Measurements from ENCODE around the gene IDS.
"Not testable (repeated sequence)": the region's sequence is repeated elsewhere in the genome, so short reads cannot be mapped to it uniquely, and the experiment has no call there.

The IDS gene

GRCh38 chrX:149513825-149514428, 8.8 kb upstream of the IDS start:
- H2AFZ ChIP-seq (ENCODE audit: low read length, unreplicated experiment): no peak overlapping the region
- H3K36me3 ChIP-seq (ENCODE audit: insufficient read depth, low read length): no peaks in the 10 kb centered on the region
- H3K4me3 ChIP-seq (ENCODE audit: low read depth, low read length): no peak overlapping the region
- no peaks in the 10 kb centered on the region for H3K79me2 ChIP-seq (ENCODE audit: control insufficient read depth, insufficient read depth, low read length, unreplicated experiment)
- no peak overlapping the region for H3K27ac ChIP-seq (ENCODE audit: low read depth, low read length)
- peaks cover 3% of the 10 kb centered on the region for H3K4me1 ChIP-seq (ENCODE audit: control insufficient read depth, insufficient read depth, low read length, unreplicated experiment)
- no peaks in the 10 kb centered on the region for H3K27me3 ChIP-seq (ENCODE audit: insufficient read depth, low read length)

DNA sequence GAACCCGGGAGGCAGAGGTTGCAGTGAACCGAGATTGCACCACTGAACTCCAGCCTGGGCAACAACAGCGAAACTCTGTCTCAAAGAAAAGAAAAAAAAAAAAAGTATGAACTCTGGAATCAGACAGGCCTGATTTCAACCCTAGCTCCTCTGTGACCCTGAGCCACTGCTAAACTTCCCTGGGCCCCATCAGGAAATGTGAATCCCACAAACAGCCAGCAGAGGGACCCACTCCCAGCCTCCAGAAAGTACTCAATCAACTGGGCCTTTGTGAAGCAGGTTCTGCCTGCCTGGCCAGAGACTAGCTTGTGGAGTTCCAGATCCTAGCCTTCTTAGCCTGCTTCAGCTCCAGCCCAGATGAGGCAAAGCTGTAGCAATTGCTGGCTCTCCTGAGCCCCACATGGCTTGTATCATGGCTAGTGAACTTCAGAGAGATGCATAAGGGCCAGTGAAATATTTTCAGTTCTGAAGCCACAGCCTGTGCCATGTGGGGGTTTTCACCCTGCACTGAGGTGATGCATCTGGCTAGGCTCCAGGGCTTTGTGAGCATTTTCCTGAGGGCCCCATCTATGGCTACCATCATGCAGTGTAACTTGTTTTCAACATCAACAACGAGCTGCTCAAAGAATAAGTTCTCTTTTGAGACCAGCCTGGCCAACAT, 7.2 kb upstream of the IDS start:
- Histone ChIP-seq H3K27me3 (ENCODE audit: insufficient read depth, low read length) (no peaks in the 10 kb centered on the region), H3K4me3 (ENCODE audit: low read depth, low read length) (no peak overlapping the region), H3K27ac (ENCODE audit: low read depth, low read length) (no peak overlapping the region), H3K79me2 (ENCODE audit: control insufficient read depth, insufficient read depth, low read length, unreplicated experiment) (no peaks in the 10 kb centered on the region), H3K36me3 (ENCODE audit: insufficient read depth, low read length) (no peaks in the 10 kb centered on the region), H2AFZ (ENCODE audit: low read length, unreplicated experiment) (no peak overlapping the region), H3K4me1 (ENCODE audit: control insufficient read depth, insufficient read depth, low read length, unreplicated experiment) (peaks cover 3% of the 10 kb centered on the region)

- Histone ChIP-seq H3K27me3 (ENCODE audit: insufficient read depth, low read length) (no peaks in the 10 kb centered on the region), H3K36me3 (ENCODE audit: insufficient read depth, low read length) (no peaks in the 10 kb centered on the region), H2AFZ (ENCODE audit: low read length, unreplicated experiment) (no peak overlapping the region), H3K79me2 (ENCODE audit: control insufficient read depth, insufficient read depth, low read length, unreplicated experiment) (no peaks in the 10 kb centered on the region), H3K27ac (ENCODE audit: low read depth, low read length) (no peak overlapping the region), H3K4me3 (ENCODE audit: low read depth, low read length) (no peak overlapping the region), H3K4me1 (ENCODE audit: control insufficient read depth, insufficient read depth, low read length, unreplicated experiment) (peaks cover 3% of the 10 kb centered on the region)
Observed at GRCh38 chrX:149511081-149511480, 6.0 kb upstream of the IDS start.

GRCh38 chrX:149510386-149510785, 5.3 kb upstream of the IDS start:
- H3K79me2 ChIP-seq (ENCODE audit: control insufficient read depth, insufficient read depth, low read length, unreplicated experiment): no peaks in the 10 kb centered on the region
- no peak overlapping the region for H2AFZ ChIP-seq (ENCODE audit: low read length, unreplicated experiment)
- no peaks in the 10 kb centered on the region for H3K36me3 ChIP-seq (ENCODE audit: insufficient read depth, low read length)
- H3K27me3 ChIP-seq (ENCODE audit: insufficient read depth, low read length): no peaks in the 10 kb centered on the region
- no peak overlapping the region for H3K4me3 ChIP-seq (ENCODE audit: low read depth, low read length)
- no peak overlapping the region for H3K27ac ChIP-seq (ENCODE audit: low read depth, low read length)
- H3K4me1 ChIP-seq (ENCODE audit: control insufficient read depth, insufficient read depth, low read length, unreplicated experiment): peaks cover 5% of the 10 kb centered on the region

- Histone ChIP-seq H3K4me1 (ENCODE audit: control insufficient read depth, insufficient read depth, low read length, unreplicated experiment) (peaks cover 7% of the 10 kb centered on the region), H3K79me2 (ENCODE audit: control insufficient read depth, insufficient read depth, low read length, unreplicated experiment) (peaks cover 10% of the 10 kb centered on the region), H3K4me3 (ENCODE audit: low read depth, low read length) (no peak overlapping the region), H3K36me3 (ENCODE audit: insufficient read depth, low read length) (no peaks in the 10 kb centered on the region), H3K27ac (ENCODE audit: low read depth, low read length) (no peak overlapping the region), H2AFZ (ENCODE audit: low read length, unreplicated experiment) (no peak overlapping the region), H3K27me3 (ENCODE audit: insufficient read depth, low read length) (no peaks in the 10 kb centered on the region)
Observed at GRCh38 chrX:149508467-149508866, 3.4 kb upstream of the IDS start.

GRCh38 chrX:149506349-149506748, 1.2 kb upstream of the IDS start:
- H3K79me2 ChIP-seq (ENCODE audit: control insufficient read depth, insufficient read depth, low read length, unreplicated experiment): peaks cover 10% of the 10 kb centered on the region
- H3K4me1 ChIP-seq (ENCODE audit: control insufficient read depth, insufficient read depth, low read length, unreplicated experiment): peaks cover 10% of the 10 kb centered on the region
- no peaks in the 10 kb centered on the region for H3K27me3 ChIP-seq (ENCODE audit: insufficient read depth, low read length)
- no peak overlapping the region for H3K4me3 ChIP-seq (ENCODE audit: low read depth, low read length)
- no peak overlapping the region for H3K27ac ChIP-seq (ENCODE audit: low read depth, low read length)
- no peak overlapping the region for H2AFZ ChIP-seq (ENCODE audit: low read length, unreplicated experiment)
- H3K36me3 ChIP-seq (ENCODE audit: insufficient read depth, low read length): no peaks in the 10 kb centered on the region; the same call in 1 of the 2 replicates

DNA sequence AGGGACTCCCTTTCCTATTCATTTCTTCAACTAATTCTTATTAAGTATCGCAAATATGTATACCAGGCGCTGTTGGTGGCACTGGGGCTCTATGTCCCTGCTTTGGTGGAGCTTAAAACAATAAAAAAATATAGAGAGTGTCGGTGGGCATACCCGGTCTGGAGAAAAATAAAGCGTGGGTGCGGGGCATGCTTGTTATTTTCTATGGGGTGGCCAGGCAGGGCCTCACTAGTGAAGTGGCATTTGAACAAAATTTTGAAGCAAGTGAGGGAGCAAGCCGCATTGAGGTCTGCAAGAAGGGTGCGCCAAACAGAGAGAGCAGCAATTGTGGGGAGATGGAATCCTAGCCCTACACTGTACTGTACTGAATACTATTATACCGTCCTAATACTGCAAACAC, 565 bp upstream of the IDS start:
- H3K27me3 ChIP-seq (ENCODE audit: insufficient read depth, low read length): no peaks in the 10 kb centered on the region
- H3K36me3 ChIP-seq (ENCODE audit: insufficient read depth, low read length): no peaks in the 10 kb centered on the region; the same call in 1 of the 2 replicates
- peak overlapping the region; percentile 84; the same call in 1 of the 2 replicates for H3K4me3 ChIP-seq (ENCODE audit: low read depth, low read length)
- H3K27ac ChIP-seq (ENCODE audit: low read depth, low read length): no peak overlapping the region
- H3K79me2 ChIP-seq (ENCODE audit: control insufficient read depth, insufficient read depth, low read length, unreplicated experiment): peaks cover 10% of the 10 kb centered on the region
- H2AFZ ChIP-seq (ENCODE audit: low read length, unreplicated experiment): no peak overlapping the region
- peaks cover 7% of the 10 kb centered on the region for H3K4me1 ChIP-seq (ENCODE audit: control insufficient read depth, insufficient read depth, low read length, unreplicated experiment)

- H3K27ac ChIP-seq (ENCODE audit: low read depth, low read length): peak overlapping the region; percentile 83
Observed at GRCh38 chrX:149504226-149504914, 736 bp downstream of the IDS start.

GRCh38 chrX:149503446-149503845, 1.7 kb downstream of the IDS start:
- not testable (repeated sequence) for H3K36me3 ChIP-seq (ENCODE audit: insufficient read depth, low read length); H3K27me3 ChIP-seq (ENCODE audit: insufficient read depth, low read length); H3K4me1 ChIP-seq (ENCODE audit: control insufficient read depth, insufficient read depth, low read length, unreplicated experiment); H3K79me2 ChIP-seq (ENCODE audit: control insufficient read depth, insufficient read depth, low read length, unreplicated experiment); H3K4me3 ChIP-seq (ENCODE audit: low read depth, low read length); H2AFZ ChIP-seq (ENCODE audit: low read length, unreplicated experiment)
- peak overlapping the region; percentile 83 for H3K27ac ChIP-seq (ENCODE audit: low read depth, low read length)

More at GRCh38 chrX:149504226-149504914, 736 bp downstream of the IDS start:
- peak overlapping the region; percentile 84 for H3K4me3 ChIP-seq (ENCODE audit: low read depth, low read length)
- no peak overlapping the region for H2AFZ ChIP-seq (ENCODE audit: low read length, unreplicated experiment)
- peaks cover 7% of the 10 kb centered on the region for H3K4me1 ChIP-seq (ENCODE audit: control insufficient read depth, insufficient read depth, low read length, unreplicated experiment)
- no peaks in the 10 kb centered on the region for H3K27me3 ChIP-seq (ENCODE audit: insufficient read depth, low read length)
- H3K36me3 ChIP-seq (ENCODE audit: insufficient read depth, low read length): no peaks in the 10 kb centered on the region; the same call in 1 of the 2 replicates
- H3K79me2 ChIP-seq (ENCODE audit: control insufficient read depth, insufficient read depth, low read length, unreplicated experiment): peaks cover 10% of the 10 kb centered on the region

GRCh38 chrX:149502923-149503322, 2.2 kb downstream of the IDS start:
- not testable (repeated sequence) for H3K4me3 ChIP-seq (ENCODE audit: low read depth, low read length); H2AFZ ChIP-seq (ENCODE audit: low read length, unreplicated experiment); H3K79me2 ChIP-seq (ENCODE audit: control insufficient read depth, insufficient read depth, low read length, unreplicated experiment); H3K27me3 ChIP-seq (ENCODE audit: insufficient read depth, low read length); H3K36me3 ChIP-seq (ENCODE audit: insufficient read depth, low read length)
- Histone ChIP-seq H3K4me1 (ENCODE audit: control insufficient read depth, insufficient read depth, low read length, unreplicated experiment) (peaks cover 11% of the 10 kb centered on the region), H3K27ac (ENCODE audit: low read depth, low read length) (peak overlapping the region; percentile 58)

DNA sequence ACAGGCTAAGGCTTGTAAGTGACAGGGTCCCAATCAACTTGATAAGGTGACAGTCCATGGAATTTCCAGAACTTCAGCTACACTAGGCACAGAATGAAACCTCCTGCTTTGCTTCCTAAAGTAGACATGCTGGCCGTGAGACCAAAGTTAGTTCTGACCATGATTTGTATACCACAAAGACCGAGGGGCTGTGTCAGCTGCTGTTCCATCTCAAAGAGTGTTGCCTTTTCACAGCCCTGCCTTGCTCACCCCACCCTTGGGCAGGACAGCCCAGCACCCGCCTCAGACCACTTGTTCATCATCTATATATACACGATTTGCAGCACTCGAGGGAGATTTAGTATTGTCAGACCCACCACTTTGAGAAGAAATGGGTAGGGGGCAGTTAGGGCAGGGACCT, 5.3 kb downstream of the IDS start:
- Histone ChIP-seq H3K4me3 (ENCODE audit: low read depth, low read length) (no peak overlapping the region), H3K79me2 (ENCODE audit: control insufficient read depth, insufficient read depth, low read length, unreplicated experiment) (peaks cover 9% of the 10 kb centered on the region), H2AFZ (ENCODE audit: low read length, unreplicated experiment) (no peak overlapping the region), H3K27me3 (ENCODE audit: insufficient read depth, low read length) (no peaks in the 10 kb centered on the region), H3K4me1 (ENCODE audit: control insufficient read depth, insufficient read depth, low read length, unreplicated experiment) (peaks cover 37% of the 10 kb centered on the region), H3K27ac (ENCODE audit: low read depth, low read length) (no peak overlapping the region), H3K36me3 (ENCODE audit: insufficient read depth, low read length) (peaks cover 9% of the 10 kb centered on the region; the same call in 1 of the 2 replicates)

All from ACC112 (cell line).